AG04449 (cell line): ENCODE results near the gene RBM19.

ENCODE experiments used
- CTCF ChIA-PET: fragments of 350-600 bp; formaldehyde crosslinking; extraction: SDS; loops from one replicate; lab custom pipeline; 2021; ENCODE audit warnings: antibody characterized with exemption; lab: Yijun Ruan, JAX
- POLR2A ChIA-PET: fragments of 400-600, 350-600 bp; formaldehyde crosslinking; extraction: SDS; loops from one replicate; lab custom pipeline; 2020; ENCODE audit warnings: antibody characterized with exemption, inconsistent platforms; lab: Yijun Ruan, JAX
- DNase-seq: peaks from one replicate; pipeline ENCODE4 v3.0.0-alpha.2; 2010; ENCODE audit warnings: low read depth, low spot score
- H3K4me3 ChIP-seq: 2 replicates; pipeline ENCODE4 v1.5.1; 2011; ENCODE audit warnings: low read depth, mild to moderate bottlenecking, control low read depth, low read length
- CTCF ChIP-seq: IDR thresholded peaks from one replicate; pipeline ENCODE4 v1.5.1; 2011; ENCODE audit warnings: mild to moderate bottlenecking, moderate library complexity, low read length, control low read depth, inconsistent platforms; ENCODE audit not compliant: insufficient read depth; ENCODE audit errors: missing control alignments

Gene RBM19

DNA sequence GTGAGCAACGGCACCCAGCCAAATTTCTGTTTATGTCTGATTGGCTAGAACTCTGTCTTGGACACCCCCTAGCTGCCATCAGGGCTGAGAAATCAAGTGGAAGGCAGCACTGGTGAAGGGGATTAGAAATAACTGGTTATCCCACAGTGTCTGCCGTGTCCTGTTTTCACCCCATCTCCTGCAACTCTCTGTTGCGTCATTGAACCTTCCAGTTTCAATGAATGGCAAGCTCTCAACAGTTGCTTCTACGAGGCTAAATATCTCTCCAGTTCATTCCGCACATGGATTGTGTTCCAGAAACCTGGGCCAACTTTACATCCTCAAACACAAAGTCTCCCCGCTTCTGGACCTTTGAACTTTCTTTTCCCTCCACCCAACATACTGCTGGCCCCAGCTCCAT lies 173.7 kb downstream of the RBM19 start:
- TF ChIP-seq CTCF: no peak
- no peak for DNase-seq
- POLR2A ChIA-PET: no interaction called here
- CTCF ChIA-PET: no interaction called here
- H3K4me3 ChIP-seq: no peak overlapping the region

DNA sequence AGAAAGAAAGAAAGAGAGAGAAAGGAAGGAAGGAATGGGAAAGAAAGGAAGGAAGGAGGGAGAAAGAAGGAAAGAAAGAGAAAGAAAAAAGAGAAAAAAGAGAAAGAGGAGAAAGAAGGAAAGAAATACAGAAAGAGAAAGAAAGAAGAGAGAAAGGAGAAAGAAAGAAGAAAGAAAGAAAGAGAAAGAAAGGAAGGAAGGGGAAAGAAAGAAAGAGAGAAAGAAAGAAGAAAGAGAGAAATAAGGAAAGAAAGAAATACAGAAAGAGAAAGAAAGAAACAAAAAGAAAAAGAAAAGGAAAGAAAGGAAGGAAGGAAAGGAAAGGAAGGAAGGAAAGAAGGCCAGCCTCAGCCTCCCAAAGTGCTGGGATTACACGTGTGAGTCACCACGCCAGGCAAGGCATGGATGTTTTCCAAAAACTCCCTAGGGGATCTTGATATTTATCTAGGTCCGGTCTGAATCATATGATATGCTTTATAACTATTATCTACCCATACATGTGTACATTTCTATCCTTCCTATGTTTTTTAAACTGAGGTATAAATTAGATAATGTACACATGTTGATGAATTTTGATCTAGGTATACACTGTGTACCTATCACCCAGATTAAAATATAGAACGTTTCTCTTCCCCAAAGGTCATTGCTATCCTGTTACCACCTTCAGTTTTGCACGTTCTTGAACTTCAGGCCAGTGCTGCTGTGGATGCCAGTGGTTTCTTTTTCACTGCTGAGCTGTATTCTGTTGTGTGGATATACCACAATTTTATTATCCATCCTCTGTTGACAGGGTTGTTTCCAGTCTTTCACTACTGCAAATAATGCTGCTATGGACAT lies 177.9 kb downstream of the RBM19 start:
- ChIA-PET CTCF (no interaction called here), POLR2A (interaction anchor here (0.6 kb wide), 1 partner anchor 21 kb away, joined by 3 read pairs; no protein-coding TSS in a partner anchor)
- no peak overlapping the region for H3K4me3 ChIP-seq
- peak; percentile 2 for DNase-seq
- TF ChIP-seq CTCF: no peak

GRCh38 chr12:113786107-113786506 lies 180.0 kb downstream of the RBM19 start:
- CTCF ChIA-PET: interaction anchor here (1.3 kb wide), 1 partner anchor 122 kb away, joined by 3 read pairs; no protein-coding TSS in a partner anchor
- H3K4me3 ChIP-seq: no peak overlapping the region
- POLR2A ChIA-PET: no interaction called here
- no peak for DNase-seq
- TF ChIP-seq CTCF: no peak

DNA sequence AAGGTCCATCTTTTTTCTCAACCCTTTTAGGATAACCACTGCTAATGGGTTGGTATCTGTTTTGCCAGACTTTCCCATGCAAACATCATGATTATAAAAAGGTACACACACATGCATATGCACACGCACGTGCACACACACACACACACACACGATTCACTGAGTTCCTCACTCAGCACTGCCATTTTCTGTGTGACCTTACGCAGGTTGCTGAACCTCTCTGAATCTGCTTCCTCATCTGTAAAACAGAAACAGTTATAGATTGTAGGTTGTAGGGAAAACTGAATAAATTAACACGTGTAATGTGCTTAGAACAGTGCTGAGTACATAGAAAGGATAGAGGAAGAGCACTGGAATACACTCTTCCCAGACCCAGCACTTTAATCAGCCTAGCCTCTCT lies 182.3 kb downstream of the RBM19 start:
- ChIA-PET POLR2A (no interaction called here), CTCF (no interaction called here)
- no peak for TF ChIP-seq CTCF
- H3K4me3 ChIP-seq: no peak overlapping the region
- DNase-seq: no peak

DNA sequence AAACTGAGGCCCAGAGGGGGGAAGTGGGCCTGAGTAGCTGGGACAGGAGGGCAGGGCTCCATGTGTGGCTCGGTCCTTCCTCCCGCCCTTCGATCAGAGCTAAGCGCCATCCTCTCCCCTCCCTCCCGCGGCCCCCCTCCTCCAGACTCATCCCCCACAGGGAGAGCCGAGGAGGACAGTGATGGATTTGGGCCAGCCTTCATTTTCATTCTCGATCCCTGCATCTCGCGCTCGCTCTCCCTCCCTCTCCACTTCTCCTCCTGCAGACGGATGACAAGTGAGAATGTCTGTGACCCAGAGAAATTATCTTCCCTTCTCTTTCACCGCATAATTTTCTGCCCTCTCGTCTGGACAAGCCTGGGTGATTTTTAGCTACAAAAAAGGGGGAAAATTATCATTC lies 183.3 kb downstream of the RBM19 start:
- TF ChIP-seq CTCF: no peak
- CTCF ChIA-PET: no interaction called here
- POLR2A ChIA-PET: no interaction called here
- DNase-seq: no peak
- H3K4me3 ChIP-seq: no peak overlapping the region

DNA sequence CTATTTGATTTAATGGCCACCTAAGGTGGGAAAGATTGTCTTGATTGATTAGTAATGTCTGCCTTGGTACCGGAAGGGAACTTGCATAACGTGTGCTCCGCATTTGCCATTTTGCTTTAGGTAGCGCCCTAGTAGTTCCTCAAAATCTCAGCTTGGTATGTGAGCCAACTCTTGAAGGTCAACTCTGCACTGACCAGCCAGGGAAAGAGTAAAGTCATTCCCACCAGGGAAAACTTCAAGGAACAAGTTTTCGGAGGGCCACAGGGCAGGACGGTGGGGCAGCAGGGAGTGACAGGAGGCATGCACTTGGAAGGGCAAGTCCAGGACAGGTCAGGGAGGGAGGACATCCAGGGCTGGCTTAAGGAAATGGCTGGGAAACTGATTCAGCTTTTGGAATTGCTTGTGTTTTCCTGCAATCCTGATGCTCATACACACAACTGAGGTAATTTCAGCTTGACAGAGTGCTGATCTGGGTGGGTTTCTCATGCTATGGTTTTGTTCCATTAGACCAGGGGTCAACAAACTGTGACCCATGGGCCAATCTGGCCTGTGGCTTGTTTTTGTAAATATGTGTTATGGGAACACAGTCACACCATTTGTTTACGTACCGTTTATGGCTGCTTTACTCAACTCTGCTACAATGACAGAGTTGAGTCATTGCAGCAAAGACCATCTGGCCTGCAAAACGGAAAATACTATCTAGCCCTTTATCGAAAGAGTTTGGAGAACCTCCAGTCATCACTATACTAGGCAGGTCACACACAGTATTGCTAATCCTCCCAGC lies 184.5 kb downstream of the RBM19 start:
- POLR2A ChIA-PET: no interaction called here
- peak; percentile 1 for DNase-seq
- no peak for TF ChIP-seq CTCF
- CTCF ChIA-PET: no interaction called here
- no peak overlapping the region for H3K4me3 ChIP-seq
